SIG-M5 treated with dmso at 0.1 percent for 504 hours (cell line): ENCODE data around the gene ZBTB20.

Experiments used
- DNase-seq: peaks from one replicate; lab custom pipeline; 2025; ENCODE audit not compliant: unreplicated experiment; lab: John Stamatoyannopoulos, UW

ZBTB20 gene

GRCh38 chr3:114496466-114496865 lies 650.6 kb downstream of the ZBTB20 start:
- DNase-seq: no peak

GRCh38 chr3:114496021-114496434 lies 651.1 kb downstream of the ZBTB20 start:
- no peak for DNase-seq

GRCh38 chr3:114494498-114494897 lies 652.6 kb downstream of the ZBTB20 start:
- no peak for DNase-seq

GRCh38 chr3:114490829-114491228 lies 656.3 kb downstream of the ZBTB20 start:
- DNase-seq: no peak

GRCh38 chr3:114487502-114487901 lies 659.6 kb downstream of the ZBTB20 start:
- DNase-seq: no peak

GRCh38 chr3:114484919-114485318 lies 662.2 kb downstream of the ZBTB20 start:
- no peak for DNase-seq

- no peak for DNase-seq
Observed at GRCh38 chr3:114481113-114481512, 666.0 kb downstream of the ZBTB20 start.

GRCh38 chr3:114480442-114480841 lies 666.6 kb downstream of the ZBTB20 start:
- no peak for DNase-seq

- no peak for DNase-seq
Observed at GRCh38 chr3:114478801-114479200, 668.3 kb downstream of the ZBTB20 start.

- DNase-seq: no peak
Observed at GRCh38 chr3:114476511-114476910, 670.6 kb downstream of the ZBTB20 start.

GRCh38 chr3:114471478-114471877 lies 675.6 kb downstream of the ZBTB20 start:
- no peak for DNase-seq

- no peak for DNase-seq
Observed at GRCh38 chr3:114469070-114469469, 678.0 kb downstream of the ZBTB20 start.

GRCh38 chr3:114466816-114467215 lies 680.3 kb downstream of the ZBTB20 start:
- no peak for DNase-seq

- no peak for DNase-seq
Observed at GRCh38 chr3:114466251-114466650, 680.8 kb downstream of the ZBTB20 start.

GRCh38 chr3:114464548-114464947 lies 682.5 kb downstream of the ZBTB20 start:
- no peak for DNase-seq

- no peak for DNase-seq
Observed at GRCh38 chr3:114462750-114463149, 684.3 kb downstream of the ZBTB20 start.

- no peak for DNase-seq
Observed at GRCh38 chr3:114460459-114460858, 686.6 kb downstream of the ZBTB20 start.

GRCh38 chr3:114456742-114457141 lies 690.3 kb downstream of the ZBTB20 start:
- DNase-seq: no peak

GRCh38 chr3:114455432-114455831 lies 691.7 kb downstream of the ZBTB20 start:
- no peak for DNase-seq

GRCh38 chr3:114454551-114455251 lies 692.4 kb downstream of the ZBTB20 start:
- no peak for DNase-seq

- no peak for DNase-seq
Observed at GRCh38 chr3:114453361-114453780, 693.7 kb downstream of the ZBTB20 start.

GRCh38 chr3:114452937-114453336 lies 694.2 kb downstream of the ZBTB20 start:
- DNase-seq: no peak

- no peak for DNase-seq
Observed at GRCh38 chr3:114452256-114452655, 694.8 kb downstream of the ZBTB20 start.
